Measurements from ENCODE around the gene C8G. TPM values are rescaled to one million over a fixed set of nuclear protein-coding genes. Genes with fewer than 3 reads are reported as not detected.

The C8G gene
- total and polyA plus RNA-seq, 2 of the 4 experiments (the other 2 are of a cell fraction) = 0.80 TPM; not detected in 1

DNA sequence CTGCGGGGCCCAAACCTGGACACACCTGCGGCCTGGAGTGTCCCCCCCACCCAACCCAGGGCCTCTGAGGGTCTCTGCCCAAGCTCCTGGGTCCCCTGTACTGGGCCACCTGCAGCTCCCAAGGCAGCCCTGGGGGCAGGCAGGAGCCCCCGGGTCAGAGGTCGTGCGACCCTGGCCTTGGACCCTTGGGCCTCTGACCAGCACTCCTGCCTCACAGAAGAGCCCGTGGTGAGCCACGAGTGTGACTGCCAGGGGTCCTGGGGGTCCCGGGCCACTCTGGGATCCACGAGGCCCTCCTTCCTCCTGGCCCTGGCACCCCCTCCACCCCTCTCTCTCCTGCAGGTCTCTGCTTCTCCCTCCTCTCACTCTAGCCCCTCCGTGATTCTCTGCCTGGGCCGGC lies 27.3 kb downstream of the C8G start:
- Histone ChIP-seq H3K9me1 (ENCODE audit: insufficient read depth, low read length) (no peaks in the 10 kb centered on the region), H3K9me3 (ENCODE audit: control insufficient read depth, insufficient read depth, low read length) (no peaks in the 10 kb centered on the region), H2AK9ac (replicated peaks; ENCODE audit: low read depth, low read length, poor library complexity) (no peak overlapping the region), H3K4me1 (ENCODE audit: control insufficient read depth, insufficient read depth, low read length) (peaks cover 5% of the 10 kb centered on the region; the same call in 1 of the 2 replicates), H2BK120ac (ENCODE audit: low read depth, low read length) (no peak overlapping the region), H3K56ac (ENCODE audit: extremely low read depth, insufficient read depth, low read length) (no peak overlapping the region), H3K79me1 (ENCODE audit: low read depth in 1 of 2, low read length in 2 of 2) (no peaks in the 10 kb centered on the region), H3K36me3 (ENCODE audit: control insufficient read depth, insufficient read depth, low read length) (no peaks in the 10 kb centered on the region), H2AFZ (replicated peaks; ENCODE audit: low read length, poor library complexity) (no peak overlapping the region), H3K9ac (ENCODE audit: low read depth, low read length) (no peak overlapping the region), H2BK5ac (ENCODE audit: low read depth, low read length, poor library complexity, severe bottlenecking) (no peak overlapping the region), H2BK15ac (ENCODE audit: low read depth, low read length) (no peak overlapping the region), H3K4me2 (ENCODE audit: low read depth, low read length) (no peak overlapping the region), H3K23ac (ENCODE audit: low read depth, low read length) (no peak overlapping the region), H3K14ac (replicated peaks; ENCODE audit: low read depth, low read length) (no peak overlapping the region), H3K4me3 (ENCODE audit: insufficient read depth, low read depth, low read length) (no peak overlapping the region), H2BK20ac (ENCODE audit: low read depth, low read length) (no peak overlapping the region), H4K8ac (ENCODE audit: low read depth in 2 of 2, low read length in 2 of 2) (no peak overlapping the region), H4K20me1 (ENCODE audit: insufficient read depth, low read length) (no peaks in the 10 kb centered on the region), H3K18ac (ENCODE audit: low read depth, low read length) (no peak overlapping the region), H3K4ac (ENCODE audit: low read depth, low read length) (no peak overlapping the region), H4K5ac (ENCODE audit: low read depth, low read length) (no peak overlapping the region), H3K27me3 (ENCODE audit: control insufficient read depth, insufficient read depth, low read length) (peaks cover 17% of the 10 kb centered on the region; the same call in 1 of the 2 replicates), H2AK5ac (ENCODE audit: low read depth, low read length) (no peak overlapping the region), H4K91ac (ENCODE audit: insufficient read depth, low read depth, low read length) (no peak overlapping the region), H3K27ac (ENCODE audit: insufficient read depth, low read length) (no peak overlapping the region)
- dilution Hi-C loops (cut with HindIII; ENCODE audit: low sequenced_read_pairs, unreplicated experiment) = no loop called here
- in situ Hi-C loops (cut with MboI; ENCODE audit: low sequenced_read_pairs) = no loop called here
- 64% methylated on average over 5 of the region's 11 CpGs; no CpG with 5 or more reads in 1 of the 2 experiments for WGBS, 2 experiments (ENCODE audit: extremely low coverage in 2 of 2, insufficient read length in 1 of 2)
- no peak for TF ChIP-seq BHLHE40 (IDR thresholded peaks at IDR 0.05; ENCODE audit: low read depth, low read length)
- no peak for TF ChIP-seq POLR2A (IDR thresholded peaks at IDR 0.05; ENCODE audit: low read depth, low read length)
- no peak for TF ChIP-seq NFE2L2 (IDR thresholded peaks at IDR 0.05; ENCODE audit: low read depth, low read length)
- TF ChIP-seq MAFK (IDR thresholded peaks at IDR 0.05; ENCODE audit: low read depth, low read length) = no peak
- TF ChIP-seq CHD1 (IDR thresholded peaks at IDR 0.05; ENCODE audit: low read depth, low read length) = no peak
- TF ChIP-seq CEBPB (IDR thresholded peaks at IDR 0.05; ENCODE audit: low read depth, low read length) = no peak
- TF ChIP-seq RCOR1 (IDR thresholded peaks at IDR 0.05; ENCODE audit: insufficient replicate concordance, low read length) = no peak
- TF ChIP-seq SMC3 (IDR thresholded peaks at IDR 0.05; ENCODE audit: low read depth, low read length) = no peak
- no peak for TF ChIP-seq MXI1 (IDR thresholded peaks at IDR 0.05; ENCODE audit: borderline replicate concordance, low read depth, low read length)
- TF ChIP-seq, protein P1, sequence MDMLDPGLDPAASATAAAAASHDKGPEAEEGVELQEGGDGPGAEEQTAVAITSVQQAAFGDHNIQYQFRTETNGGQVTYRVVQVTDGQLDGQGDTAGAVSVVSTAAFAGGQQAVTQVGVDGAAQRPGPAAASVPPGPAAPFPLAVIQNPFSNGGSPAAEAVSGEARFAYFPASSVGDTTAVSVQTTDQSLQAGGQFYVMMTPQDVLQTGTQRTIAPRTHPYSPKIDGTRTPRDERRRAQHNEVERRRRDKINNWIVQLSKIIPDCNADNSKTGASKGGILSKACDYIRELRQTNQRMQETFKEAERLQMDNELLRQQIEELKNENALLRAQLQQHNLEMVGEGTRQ (IDR thresholded peaks at IDR 0.05; ENCODE audit: low read depth, low read length) = no peak
- TF ChIP-seq RFX5 (IDR thresholded peaks at IDR 0.05; ENCODE audit: low read depth, low read length) = no peak
- TF ChIP-seq MAZ (IDR thresholded peaks at IDR 0.05; ENCODE audit: borderline replicate concordance, low read depth, low read length) = no peak
- ATAC-seq (ENCODE audit: low read depth) = no peak
- intact Hi-C loops (cut with micrococcal nuclease) = no loop called here
- BruUV-seq (replicated peaks) = no TSS peak
- CTCF ChIA-PET = no interaction called here
- DNase-seq = no peak
- POLR2A ChIA-PET (ENCODE audit: unreplicated experiment) = no interaction called here

All from IMR-90 (cell line).